HG02759 (cell line): ENCODE results near the gene ALOX12.
A peak's percentile ranks its signal among the peaks of the same experiment; 100 is the strongest.

Source experiments
- ATAC-seq: cut with Tn5 transposase; IDR thresholded peaks from one replicate; pipeline ENCODE4 v1.9.1; 2021; ENCODE audit warnings: mild to moderate bottlenecking, moderate library complexity; ENCODE audit not compliant: unreplicated experiment

ALOX12 gene

DNA sequence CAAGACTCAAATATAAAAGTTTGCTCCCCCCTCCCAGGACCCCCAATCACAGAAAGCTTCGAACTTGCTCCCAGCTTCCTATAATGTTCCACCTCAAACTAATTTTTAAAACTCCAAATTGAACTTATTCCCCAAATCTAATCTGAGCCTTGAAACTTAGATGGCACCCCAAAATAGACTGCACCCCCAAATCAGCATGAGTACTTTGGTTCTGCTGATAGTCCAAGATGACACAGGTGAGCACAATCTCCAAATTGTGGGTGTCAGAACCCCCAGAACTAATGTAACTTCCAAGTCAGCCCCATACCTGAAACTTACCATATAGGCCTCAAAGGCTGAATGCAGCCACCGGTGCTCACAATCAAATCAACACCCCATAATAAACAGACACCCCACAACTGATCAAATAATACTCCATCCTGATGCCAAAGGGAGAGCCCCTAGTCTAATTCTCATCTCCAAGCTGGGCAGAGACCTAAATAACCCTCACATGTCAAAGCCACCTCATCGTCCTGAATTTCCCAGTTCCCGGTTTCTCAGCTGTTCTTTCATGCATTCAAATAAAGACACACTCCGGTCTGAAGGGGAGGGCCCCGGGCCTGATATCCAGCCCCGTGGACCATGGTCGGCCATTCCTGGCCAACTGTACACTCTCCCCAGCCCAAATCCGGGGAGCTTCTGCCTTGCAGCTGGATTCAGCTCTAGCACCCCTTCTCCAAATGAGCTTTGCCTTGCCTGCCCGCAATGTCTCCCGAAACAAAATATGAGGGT is 25.2 kb downstream of the ALOX12 start:
- no peak for ATAC-seq

DNA sequence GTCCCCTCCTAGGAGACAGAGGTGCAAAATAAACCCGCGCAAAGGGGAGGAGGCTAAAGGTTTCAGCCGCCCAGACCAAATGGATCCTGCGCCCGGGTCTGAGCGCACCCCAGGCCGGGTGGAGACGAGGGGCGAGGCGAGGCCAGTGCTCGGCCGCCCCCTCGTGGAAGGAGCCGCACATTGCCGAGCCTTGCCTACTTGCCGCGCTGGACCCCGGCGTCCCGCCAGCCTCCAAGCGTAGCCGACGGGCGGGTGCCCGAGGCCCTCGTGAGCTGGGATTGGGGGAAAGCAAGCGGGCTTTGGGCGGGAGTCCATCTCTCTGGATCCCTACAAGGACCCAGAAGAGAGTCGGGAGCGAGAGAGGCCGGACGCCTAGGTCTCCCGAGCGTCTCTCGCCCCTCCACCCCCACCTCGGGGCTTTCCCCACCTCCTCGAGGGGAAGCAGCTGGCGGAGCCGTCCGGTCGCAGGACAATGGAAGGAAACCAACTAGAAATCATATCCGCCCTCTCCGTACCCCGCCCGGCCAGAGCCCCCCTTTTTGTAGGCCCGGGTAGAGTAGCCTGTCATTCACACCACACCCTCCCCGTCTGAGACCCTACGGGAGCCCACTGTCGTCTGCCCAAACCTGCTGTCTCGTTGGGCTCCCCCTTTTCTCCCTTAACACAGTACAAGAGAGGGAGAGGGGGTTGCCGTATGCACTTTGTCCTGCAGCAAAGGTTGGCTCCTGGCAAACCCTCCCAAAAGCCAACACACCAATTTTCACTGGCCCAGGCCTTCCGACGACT is 26.3 kb downstream of the ALOX12 start:
- ATAC-seq: peak; percentile 81

DNA sequence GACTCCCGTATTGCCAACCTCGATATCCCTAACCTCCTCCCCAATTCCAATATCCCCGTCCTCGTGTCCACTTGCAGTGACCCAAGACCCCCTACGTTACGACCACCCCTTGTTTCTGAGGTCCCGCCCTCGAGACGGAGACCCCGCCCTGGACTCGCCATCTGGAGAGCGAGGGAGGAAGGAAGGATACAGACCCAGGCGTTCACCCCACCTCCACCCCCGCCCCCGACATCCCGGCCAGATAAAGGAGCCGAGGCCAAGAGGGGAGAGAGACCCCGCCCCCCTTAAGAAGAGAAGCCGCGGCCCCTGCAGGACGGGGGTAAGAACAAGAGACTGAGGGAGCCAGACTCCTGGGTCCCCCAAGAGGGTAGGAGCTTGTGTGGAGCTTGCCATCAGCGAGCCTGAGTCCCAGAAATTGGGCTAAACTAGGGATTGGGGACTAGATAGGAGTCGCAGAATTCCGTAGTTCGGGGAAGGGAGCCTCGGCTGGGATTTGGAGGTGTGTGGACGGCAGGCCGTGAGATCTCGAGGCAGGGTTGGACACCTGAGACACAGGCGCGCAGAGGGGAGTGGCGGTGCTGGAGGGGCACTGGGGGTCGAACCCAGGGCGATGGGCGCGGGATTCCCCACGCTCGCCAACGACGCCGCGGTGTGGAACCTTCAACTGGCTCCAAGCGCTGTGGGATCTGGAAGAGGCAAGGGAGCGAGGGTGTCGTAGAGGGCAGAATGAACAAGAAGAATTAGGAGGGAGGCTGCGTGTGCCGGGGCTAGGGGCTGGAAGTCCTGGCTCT is 27.1 kb downstream of the ALOX12 start, which contains the start of gene BCL6B:
Gene BCL6B, plus strand, starts transcription at position 270 of the 791 bp plus-strand sequence. CDS start 622 bp downstream, outside the sequence.
- no peak for ATAC-seq

DNA sequence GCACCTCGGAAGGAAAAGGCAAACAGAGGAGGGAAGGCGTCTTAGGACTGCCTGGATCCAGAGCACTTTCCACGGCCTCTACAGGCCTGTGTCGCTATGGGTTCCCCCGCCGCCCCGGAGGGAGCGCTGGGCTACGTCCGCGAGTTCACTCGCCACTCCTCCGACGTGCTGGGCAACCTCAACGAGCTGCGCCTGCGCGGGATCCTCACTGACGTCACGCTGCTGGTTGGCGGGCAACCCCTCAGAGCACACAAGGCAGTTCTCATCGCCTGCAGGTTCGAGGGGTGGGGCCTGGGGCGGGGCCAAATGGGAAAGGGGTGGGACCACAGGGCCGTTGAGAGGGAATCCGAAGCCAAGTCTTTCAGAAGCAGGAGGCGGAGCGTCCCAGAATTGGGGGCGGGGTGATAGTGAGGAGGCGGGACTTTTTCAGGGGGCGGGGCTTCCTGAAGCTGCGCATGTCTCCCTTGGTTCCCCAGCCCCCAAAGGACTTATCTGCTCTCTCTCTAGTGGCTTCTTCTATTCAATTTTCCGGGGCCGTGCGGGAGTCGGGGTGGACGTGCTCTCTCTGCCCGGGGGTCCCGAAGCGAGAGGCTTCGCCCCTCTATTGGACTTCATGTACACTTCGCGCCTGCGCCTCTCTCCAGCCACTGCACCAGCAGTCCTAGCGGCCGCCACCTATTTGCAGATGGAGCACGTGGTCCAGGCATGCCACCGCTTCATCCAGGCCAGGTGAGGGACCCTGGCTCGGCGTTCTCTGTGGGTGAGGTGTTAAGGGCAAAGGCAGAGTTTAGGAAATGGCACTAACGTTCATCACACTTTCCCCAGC is 27.9 kb downstream of the ALOX12 start:
- ATAC-seq: no peak

DNA sequence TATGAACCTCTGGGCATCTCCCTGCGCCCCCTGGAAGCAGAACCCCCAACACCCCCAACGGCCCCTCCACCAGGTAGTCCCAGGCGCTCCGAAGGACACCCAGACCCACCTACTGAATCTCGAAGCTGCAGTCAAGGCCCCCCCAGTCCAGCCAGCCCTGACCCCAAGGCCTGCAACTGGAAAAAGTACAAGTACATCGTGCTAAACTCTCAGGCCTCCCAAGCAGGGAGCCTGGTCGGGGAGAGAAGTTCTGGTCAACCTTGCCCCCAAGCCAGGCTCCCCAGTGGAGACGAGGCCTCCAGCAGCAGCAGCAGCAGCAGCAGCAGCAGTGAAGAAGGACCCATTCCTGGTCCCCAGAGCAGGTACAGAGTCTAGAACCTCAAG is 28.5 kb downstream of the ALOX12 start:
- no peak for ATAC-seq

DNA sequence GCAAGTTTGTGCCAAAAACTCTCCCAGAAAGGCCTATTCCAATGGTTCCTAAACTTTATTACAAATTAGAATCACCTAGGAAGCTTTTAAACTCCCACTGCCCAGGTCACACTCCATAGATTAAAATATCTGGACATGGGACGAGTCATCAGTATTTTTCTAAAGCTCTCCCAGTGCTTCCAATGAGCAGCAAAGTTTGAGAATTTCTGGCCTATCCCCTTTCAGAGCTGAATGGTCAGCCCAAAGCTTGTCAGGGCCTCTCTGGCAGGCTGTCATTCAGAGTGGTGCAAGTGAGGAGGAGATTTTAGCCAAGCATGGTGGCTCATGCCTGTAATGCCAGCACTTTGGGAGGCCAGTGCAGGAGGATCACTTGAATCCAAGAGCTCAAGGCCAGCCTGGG is 29.4 kb downstream of the ALOX12 start:
- no peak for ATAC-seq

DNA sequence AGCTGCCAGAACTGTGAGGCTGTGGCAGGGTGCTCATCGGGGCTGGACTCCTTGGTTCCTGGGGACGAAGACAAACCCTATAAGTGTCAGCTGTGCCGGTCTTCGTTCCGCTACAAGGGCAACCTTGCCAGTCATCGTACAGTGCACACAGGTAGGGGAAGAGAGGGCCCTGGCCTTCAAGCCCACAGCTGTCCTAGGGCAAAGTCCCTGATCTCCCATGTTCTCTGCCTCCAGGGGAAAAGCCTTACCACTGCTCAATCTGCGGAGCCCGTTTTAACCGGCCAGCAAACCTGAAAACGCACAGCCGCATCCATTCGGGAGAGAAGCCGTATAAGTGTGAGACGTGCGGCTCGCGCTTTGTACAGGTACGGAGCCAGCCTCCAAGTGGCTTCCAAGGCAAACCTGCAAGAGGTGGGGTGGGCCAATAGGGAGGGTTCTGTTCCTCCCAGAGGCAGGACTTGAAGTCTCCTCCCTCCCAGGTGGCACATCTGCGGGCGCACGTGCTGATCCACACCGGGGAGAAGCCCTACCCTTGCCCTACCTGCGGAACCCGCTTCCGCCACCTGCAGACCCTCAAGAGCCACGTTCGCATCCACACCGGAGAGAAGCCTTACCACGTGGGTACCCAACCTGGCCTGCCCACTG is 30.7 kb downstream of the ALOX12 start:
- no peak for ATAC-seq

DNA sequence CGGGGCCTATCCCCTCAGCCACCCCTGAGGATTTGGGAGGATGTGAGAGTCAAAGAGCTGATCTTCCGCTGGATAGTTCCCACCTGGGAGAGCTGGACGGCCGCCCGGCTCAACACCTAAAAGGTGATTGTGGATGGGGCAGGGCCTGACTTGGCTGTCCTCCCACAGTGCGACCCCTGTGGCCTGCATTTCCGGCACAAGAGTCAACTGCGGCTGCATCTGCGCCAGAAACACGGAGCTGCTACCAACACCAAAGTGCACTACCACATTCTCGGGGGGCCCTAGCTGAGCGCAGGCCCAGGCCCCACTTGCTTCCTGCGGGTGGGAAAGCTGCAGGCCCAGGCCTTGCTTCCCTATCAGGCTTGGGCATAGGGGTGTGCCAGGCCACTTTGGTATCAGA is 31.5 kb downstream of the ALOX12 start:
- no peak for ATAC-seq

DNA sequence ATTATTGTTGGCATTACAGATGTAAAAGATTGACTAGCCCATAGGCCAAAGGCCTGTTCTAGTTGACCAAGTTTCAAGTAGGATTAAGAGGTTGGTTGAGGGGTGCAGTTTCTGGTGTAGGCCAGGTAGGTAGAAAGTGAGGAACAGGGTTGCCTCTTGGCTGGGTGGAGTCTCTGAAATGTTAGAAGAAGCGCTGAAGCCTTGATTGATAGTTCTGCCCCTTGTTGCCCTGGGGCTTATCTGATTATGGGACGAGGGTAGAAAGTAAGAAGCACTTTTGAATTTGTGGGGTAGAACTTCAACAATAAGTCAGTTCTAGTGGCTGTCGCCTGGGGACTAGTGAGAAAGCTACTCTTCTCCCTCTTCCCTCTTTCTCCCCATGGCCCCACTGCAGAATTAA is 33.2 kb downstream of the ALOX12 start:
- ATAC-seq: no peak

DNA sequence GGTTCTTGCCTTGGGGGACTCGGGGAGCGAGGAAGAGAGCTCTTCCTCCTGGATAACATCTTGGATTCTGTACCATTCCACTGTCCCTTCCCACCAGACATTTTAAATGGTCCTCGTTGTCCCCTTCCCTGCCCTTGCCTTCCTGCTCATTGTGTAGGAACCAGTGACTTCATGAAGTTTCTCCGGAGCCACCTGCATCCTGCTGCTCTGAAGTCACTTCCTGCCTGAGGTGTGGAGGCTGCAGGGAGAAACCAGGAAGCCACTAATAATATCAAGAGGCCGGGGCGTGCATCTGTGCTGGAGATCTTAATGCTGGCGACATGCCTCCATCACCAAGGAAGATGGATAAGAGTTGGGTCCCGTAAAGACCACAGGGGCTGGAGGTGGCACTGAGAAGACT is 33.8 kb downstream of the ALOX12 start:
- no peak for ATAC-seq

DNA sequence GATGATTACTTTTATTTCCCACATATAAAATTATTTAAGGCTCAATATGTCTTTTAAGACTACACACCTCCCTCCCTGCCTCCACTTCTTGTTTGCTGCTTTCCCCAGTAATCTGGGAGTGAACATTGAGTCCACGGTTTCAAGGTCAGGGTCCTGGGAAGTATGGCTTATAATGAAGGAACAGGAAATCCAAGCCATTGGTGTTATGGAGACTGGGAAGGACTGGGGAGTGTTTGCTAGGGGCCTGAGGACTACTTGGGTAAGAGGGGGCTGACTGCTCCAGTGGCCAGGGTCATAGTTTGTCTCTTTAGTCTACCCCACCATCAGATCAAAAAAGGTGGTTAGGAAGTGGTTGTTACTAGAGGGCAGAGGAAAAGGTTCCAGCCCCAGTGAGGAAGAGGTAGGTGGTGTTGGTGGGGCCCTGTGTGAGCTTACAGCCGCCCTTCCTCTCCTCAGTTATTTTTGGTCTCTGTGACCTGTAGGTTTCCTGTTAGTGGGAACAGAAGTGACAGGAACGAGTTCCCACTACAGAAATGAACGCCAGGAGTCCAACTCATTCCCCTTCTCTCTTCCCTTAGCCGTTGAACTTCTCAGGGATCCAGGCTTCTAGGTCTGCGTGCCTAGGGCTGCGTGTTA is 39.2 kb downstream of the ALOX12 start:
- ATAC-seq: no peak

DNA sequence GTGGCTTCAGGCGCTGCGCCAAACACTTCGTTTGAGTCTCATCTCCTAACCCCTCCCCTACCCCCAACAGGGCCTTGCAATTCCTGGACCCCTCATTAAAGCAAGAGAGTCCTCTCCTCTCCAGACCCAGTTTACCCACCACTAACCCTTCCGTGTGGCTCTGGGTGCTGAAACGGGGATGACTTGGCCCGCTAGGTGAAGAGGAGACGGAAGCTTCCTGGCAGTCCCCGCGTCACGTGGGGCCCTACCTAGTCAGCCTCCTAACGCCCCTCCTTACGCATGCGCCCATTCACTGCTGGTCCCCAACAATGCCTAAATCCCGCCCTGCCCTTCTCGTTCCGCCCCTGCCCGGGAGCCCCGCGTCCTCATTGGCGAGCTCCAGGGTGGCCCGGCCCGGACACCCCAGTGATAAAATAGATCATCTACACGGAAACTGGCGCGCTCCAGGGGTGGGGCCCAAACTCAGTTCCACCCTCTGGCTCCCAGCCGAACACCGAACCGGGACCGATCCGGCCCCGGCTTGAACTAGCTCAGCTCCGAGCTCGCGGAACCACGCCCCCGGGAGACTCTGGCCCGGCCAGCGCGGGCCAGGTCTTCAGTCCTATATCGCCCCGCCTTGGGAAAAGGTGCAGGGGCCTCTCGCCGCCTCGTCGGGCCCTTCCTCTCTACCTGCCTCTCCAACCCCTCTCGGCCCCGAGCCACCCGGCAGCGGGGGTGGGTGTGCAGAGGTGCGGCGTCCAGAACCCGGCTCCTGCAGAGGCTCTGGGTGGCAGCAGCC is 39.9 kb downstream of the ALOX12 start, which contains the start of gene SLC16A13:
Gene SLC16A13, plus strand, starts transcription at position 425 of the 778 bp plus-strand sequence. CDS start 368 bp downstream, outside the sequence.
- ATAC-seq: peak; percentile 94

DNA sequence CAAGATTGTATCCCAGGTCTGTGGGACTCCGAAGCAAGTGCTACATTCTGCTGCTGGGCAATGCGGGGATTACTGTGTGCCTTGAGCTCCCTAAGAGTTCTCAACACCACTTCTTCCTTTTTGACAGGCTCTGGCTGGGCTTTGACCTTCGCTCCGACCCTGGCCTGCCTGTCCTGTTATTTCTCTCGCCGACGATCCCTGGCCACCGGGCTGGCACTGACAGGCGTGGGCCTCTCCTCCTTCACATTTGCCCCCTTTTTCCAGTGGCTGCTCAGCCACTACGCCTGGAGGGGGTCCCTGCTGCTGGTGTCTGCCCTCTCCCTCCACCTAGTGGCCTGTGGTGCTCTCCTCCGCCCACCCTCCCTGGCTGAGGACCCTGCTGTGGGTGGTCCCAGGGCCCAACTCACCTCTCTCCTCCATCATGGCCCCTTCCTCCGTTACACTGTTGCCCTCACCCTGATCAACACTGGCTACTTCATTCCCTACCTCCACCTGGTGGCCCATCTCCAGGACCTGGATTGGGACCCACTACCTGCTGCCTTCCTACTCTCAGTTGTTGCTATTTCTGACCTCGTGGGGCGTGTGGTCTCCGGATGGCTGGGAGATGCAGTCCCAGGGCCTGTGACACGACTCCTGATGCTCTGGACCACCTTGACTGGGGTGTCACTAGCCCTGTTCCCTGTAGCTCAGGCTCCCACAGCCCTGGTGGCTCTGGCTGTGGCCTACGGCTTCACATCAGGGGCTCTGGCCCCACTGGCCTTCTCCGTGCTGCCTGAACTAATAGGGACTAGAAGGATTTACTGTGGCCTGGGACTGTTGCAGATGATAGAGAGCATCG is 42.4 kb downstream of the ALOX12 start:
- ATAC-seq: no peak

DNA sequence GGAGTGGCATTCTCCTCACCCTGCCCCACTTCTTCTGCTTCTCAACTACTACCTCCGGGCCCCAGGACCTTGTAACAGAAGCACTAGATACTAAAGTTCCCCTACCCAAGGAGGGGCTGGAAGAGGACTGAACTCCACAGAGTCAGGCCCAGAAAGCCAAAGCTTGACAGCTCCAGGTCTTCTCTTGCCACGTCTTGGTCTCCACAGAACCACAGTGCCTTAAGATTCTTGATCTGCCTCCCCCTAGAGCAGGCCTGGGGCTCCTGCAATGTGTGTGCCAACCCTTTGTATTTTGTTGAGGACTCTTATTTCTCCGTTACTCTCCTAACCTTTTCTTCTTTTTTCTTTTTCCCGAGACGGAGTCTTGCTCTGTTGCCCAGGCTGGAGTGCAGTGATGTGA is 44.0 kb downstream of the ALOX12 start:
- no peak for ATAC-seq

DNA sequence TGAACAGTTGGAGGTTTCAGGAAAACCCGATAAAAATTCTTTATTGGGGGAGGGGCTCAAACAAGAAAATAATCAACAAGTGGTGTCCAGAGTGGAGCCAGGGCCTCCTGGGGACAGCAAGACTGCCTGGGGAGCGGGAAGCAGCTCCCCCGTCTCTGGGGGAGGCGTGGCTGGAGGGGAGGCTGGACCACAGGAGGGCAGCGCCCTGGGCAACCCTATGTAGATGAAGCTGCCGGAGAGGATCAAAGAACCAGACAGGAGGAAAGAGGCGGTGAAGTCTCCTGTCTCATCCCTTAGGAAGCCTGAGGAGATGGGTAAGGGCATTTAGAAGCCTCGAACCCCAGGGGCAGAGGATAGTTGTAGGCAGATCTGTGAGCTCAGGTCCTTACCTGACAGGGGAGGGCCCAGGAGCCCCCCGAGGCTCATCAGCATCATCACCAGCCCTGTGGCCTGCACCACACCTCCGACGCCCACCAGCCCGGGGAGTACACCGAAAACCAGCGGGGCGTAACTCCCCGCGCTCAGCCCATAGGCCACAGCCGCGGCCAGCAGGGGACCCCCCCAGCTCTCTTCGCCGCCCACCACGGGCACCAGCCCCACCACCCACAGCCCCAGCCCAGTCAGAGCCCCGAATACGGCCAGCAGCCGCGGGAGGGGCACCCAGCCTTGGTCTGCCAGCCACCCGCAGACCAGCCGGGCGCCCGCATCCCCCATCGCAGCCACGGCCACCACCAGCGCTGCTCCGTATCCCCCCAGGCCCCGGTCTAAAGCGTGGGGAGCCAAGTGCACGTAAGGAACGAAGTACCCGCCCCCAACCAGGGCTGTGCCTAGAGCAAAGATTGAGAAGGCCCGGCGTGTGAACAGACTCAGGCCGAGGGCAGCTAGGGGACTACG is 46.0 kb downstream of the ALOX12 start:
- ATAC-seq: no peak

DNA sequence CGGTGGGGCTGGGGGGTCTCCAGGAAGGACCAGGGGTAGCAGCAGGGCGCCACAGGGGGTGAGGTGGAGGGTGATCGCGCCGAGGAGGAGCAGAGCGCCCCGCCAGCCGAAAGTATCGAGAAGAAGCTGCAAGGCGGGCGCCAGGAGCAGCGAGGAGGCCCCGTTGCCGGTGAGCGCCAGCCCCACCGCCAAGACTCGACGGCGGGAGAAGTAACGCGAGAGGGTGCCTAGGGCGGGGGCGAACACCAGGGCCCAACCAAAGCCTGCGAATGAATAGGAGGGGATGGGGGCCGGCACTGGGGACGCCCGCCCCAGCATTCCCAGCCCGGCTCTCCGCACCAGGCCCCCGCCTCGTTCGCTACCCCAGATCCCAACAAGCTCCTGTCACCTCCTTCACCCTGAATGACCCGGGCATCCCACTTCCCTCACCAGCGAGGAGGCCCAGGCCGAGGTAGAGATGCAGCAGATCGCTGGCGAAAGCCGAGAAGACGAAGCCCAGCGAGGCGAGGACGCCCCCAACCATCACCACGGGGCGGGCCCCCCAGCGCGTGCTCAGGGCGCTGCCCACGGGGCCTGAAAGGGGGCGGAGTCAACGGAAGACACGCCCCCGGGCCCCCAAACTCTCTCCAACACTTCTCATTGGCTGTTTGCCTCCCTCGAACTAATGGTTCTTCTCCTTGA is 46.8 kb downstream of the ALOX12 start:
- ATAC-seq: no peak
